Heart left ventricle (tissue), 16 donors: Measurements from ENCODE around the gene CACNB2. TPM values are rescaled to one million over a fixed set of nuclear protein-coding genes. Genes with fewer than 3 reads are reported as not detected.

Source experiments
- ATAC-seq, 4 donors: fragments of 200-7000 bp; cut with Tn5 transposase; one replicate each; pipeline ENCODE4 v1.9.1; 2020 to 2022; ENCODE audit warnings: moderate library complexity in 4 of 4, mild to moderate bottlenecking in 3 of 4, moderate number of reproducible peaks in 1 of 4
- DNase-seq, 5 donors: peaks; one replicate each; pipeline ENCODE4 v3.0.0-alpha.2; 2020
- H3K27ac ChIP-seq, 12 donors: fragments of 200-600 bp; sonication (generic) in 4 of 12; one replicate each; pipeline versions ENCODE4 v1.5.0 to v1.8.0; 2016 to 2022; ENCODE audit warnings: mild to moderate bottlenecking in 2 of 12
- H3K27me3 ChIP-seq, 9 donors: fragments of 200-600 bp; sonication (generic) in 2 of 9; one replicate each; pipeline versions ENCODE4 v1.5.1 to v1.8.0; 2016 to 2022; ENCODE audit warnings: mild to moderate bottlenecking in 3 of 9
- H3K36me3 ChIP-seq, 9 donors: fragments of 200-600 bp; sonication (generic) in 2 of 9; one replicate each; pipeline versions ENCODE4 v1.5.0 to v1.8.0; 2018 to 2022; ENCODE audit warnings: mild to moderate bottlenecking in 2 of 9
- H3K4me1 ChIP-seq, 12 donors: fragments of 200-600 bp; sonication (generic) in 4 of 12; one replicate each; pipeline versions ENCODE4 v1.5.0 to v1.8.0; 2016 to 2022; ENCODE audit warnings: mild to moderate bottlenecking in 3 of 12
- H3K4me3 ChIP-seq, 12 donors: fragments of 200-600 bp; sonication (generic) in 4 of 12; one replicate each; pipeline versions ENCODE4 v1.5.0 to v1.8.0; 2017 to 2022; ENCODE audit warnings: mild to moderate bottlenecking in 9 of 12, moderate library complexity in 4 of 12
- H3K9me3 ChIP-seq, 12 donors: fragments of 200-600 bp; sonication (generic) in 4 of 12; one replicate each; pipeline versions ENCODE4 v1.5.0 to v1.8.0; 2016 to 2022; ENCODE audit warnings: mild to moderate bottlenecking in 1 of 12
- CTCF ChIP-seq, 12 donors: fragments of 200-600 bp; sonication (generic) in 4 of 12; IDR thresholded peaks; one replicate each; pipeline versions ENCODE4 v1.5.0 to v1.8.0; 2018 to 2022; ENCODE audit warnings: antibody characterized with exemption in 12 of 12, mild to moderate bottlenecking in 5 of 12
- POLR2A ChIP-seq, 2 donors: fragments of 450-650 bp; IDR thresholded peaks; one replicate each; pipeline ENCODE4 v1.6.1; 2017; ENCODE audit warnings: antibody characterized with exemption in 2 of 2, mild to moderate bottlenecking in 2 of 2, moderate library complexity in 2 of 2
- WGBS, 4 donors: extraction: QIAGEN DNeasy Blood & Tissue Kit in 2 of 4; methylation state at CpG; one replicate each; pipeline versions ENCODE4 v1.1.5 to v1.1.7; 2013 to 2018; 5-methylcytosine and 5-hydroxymethylcytosine counted together
- intact Hi-C, 10 donors: fragments of 100-400 bp; cut with DNase I; formaldehyde crosslinking; loops; one replicate each; pipeline versions ENCODE4 v1.11.1 to v1.14.2; 2022
- polyA plus RNA-seq, 2 donors: library from polyadenylated mRNA; stranded (reverse); fragments of 200-250 nt; gene quantifications; one replicate each; pipeline ENCODE4 v1.2.3, GENCODE V29; 2013
- total RNA-seq, 9 donors: library from RNA; depleted of rRNA in 2 of 9; stranded (reverse); fragments of >200 nt in 2 of 9; fragmentation: NEBNext Ultra II Directional in 3 of 9; extraction: Animal tissue kit (Norgen Biotek cat#: 25700) in 3 of 9; gene quantifications; one replicate each; pipeline versions ENCODE4 v1.1.0 to v1.2.4, GENCODE V29; 2016 to 2023
- donor health status: ischemic (EF 13 %, LVEDD 7.1; RV severe dilation, severe dysfunction).
- donor health status: healthy with polysubstance abuse.
- donor health status: DM: no; HTN: yes; CAD: no.
- donor health status: DM: no; HTN: no; CAD: no.
- donor health status: ischemic (EF 25% LVEDD 6.9; RV normal size, moderate dysfunction).
- donor health status: ischemic (EF 25% LVEDD 5.7; RV mildly dilated, moderate dysfunction).
- donor health status: healthy.
- donor health status: DM: yes; HTN: yes; CAD: no.
- donor health status: ischemic (EF 35%, LVEDD 5.7; RV mildly dilated, moderate dysfunction).
- donor health status: nonischemic (EF 11% LVEDD 7.7; RV severe dilation, severe dysfunction).
- donor health status: DM: yes; HTN: yes; CAD: no.
- donor health status: PGD.
- donor health status: ischemic (EF 29% LVEDD 5.4; RV normal size, mild dysfunction).
- donor health status: nonischemic (EF 23%, LVEDD 6.1; RV moderate dilation, normal function).

Gene CACNB2
- total and polyA plus RNA-seq, 11 donors, result 11.4 to 63.2 (median 33.2) TPM

DNA sequence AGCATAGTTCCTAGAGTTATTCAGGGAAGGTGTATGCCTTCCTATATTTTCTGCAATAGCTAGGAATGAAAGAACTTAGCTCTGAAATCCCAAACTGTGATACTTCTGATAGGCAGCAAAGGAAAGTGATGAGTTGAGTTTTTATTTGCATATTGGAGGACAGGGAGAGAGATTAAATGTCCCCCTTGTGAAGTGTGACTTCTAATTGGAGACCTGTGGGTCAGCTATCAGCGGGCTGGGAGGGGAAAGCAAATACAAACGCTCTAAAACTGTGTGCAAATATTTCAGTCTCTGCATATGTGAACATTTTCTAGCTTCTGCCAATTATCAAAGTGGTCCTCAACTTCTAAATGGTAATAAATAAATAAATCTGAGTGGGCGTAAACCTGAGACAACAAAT, 203.3 kb downstream of the CACNB2 start:
- ATAC-seq, result peak in 3 of 4 donors; percentile 31 to 42 (median 39)
- TF ChIP-seq POLR2A (IDR thresholded peaks at IDR 0.05), result no peak
- no peak for TF ChIP-seq CTCF (IDR thresholded peaks at IDR 0.05)
- Histone ChIP-seq H3K27me3 (no peaks in the 10 kb centered on the region), H3K36me3 (peaks cover 0 to under 1% (median 0%) of the 10 kb centered on the region in 9 donors), H3K4me1 (peaks cover 0 to 10% (median 0%) of the 10 kb centered on the region in 12 donors), H3K4me3 (peak overlapping the region in 9 of 12 donors; percentile 54 to 75 (median 61)), H3K9me3 (no peaks in the 10 kb centered on the region), H3K27ac (peak overlapping the region in 11 of 12 donors; percentile 22 to 89 (median 68))
- WGBS, 4 donors, result 45 to 52% (median 49%) methylated on average over 3 of the region's 3 CpGs
- intact Hi-C loops, result loop anchor here in 4 of 10 donors (5.0 to 10.0 kb wide), 7 partner anchors 64 to 314 kb away; partner anchors contain the start of genes ARL5B (in 2 of the 4) and NSUN6 (in 1 of the 4)
- no peak for DNase-seq

DNA sequence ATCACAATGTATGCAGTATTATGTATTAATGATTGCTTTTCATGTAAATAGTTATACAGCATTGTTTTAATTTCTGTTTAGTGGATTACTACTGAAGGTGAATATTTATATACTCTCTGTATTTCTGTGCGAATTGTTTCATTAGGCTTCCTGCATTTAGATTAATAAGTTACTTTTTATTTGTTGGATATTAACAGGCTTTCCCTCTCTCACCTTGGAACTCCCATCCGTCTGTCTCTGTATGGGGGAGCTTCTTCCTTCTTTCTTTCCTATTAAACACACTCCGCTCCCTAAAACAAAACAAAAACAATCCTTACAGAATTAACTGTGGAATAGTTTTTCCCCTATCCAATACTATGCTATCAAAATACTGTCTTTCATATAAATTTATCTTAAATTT, 205.1 kb downstream of the CACNB2 start:
- DNase-seq (no peak), ATAC-seq (no peak)
- Histone ChIP-seq H3K27ac (peak overlapping the region in 10 of 12 donors; percentile 14 to 89 (median 60)), H3K9me3 (no peaks in the 10 kb centered on the region), H3K4me1 (peaks cover 0 to 10% (median 0%) of the 10 kb centered on the region in 12 donors), H3K4me3 (peak overlapping the region in 7 of 12 donors; percentile 1 to 31 (median 11)), H3K36me3 (peaks cover 0 to 2% (median 0%) of the 10 kb centered on the region in 9 donors), H3K27me3 (no peaks in the 10 kb centered on the region)
- TF ChIP-seq CTCF (IDR thresholded peaks at IDR 0.05), result no peak
- TF ChIP-seq POLR2A (IDR thresholded peaks at IDR 0.05), result no peak
- 51 to 68% (median 62%) methylated on average over 3 of the region's 3 CpGs for WGBS, 4 donors
- intact Hi-C loops, result loop anchor here in 3 of 10 donors (10.0 kb wide), 3 partner anchors 119 to 309 kb away; partner anchors contain the start of genes ARL5B (in 1 of the 3) and NSUN6 (in 1 of the 3)

- DNase-seq (no peak), ATAC-seq (peak in 3 of 4 donors; percentile 16 to 39 (median 31))
- WGBS, 4 donors, result 39 to 55% (median 52%) methylated on average over 6 of the region's 6 CpGs
- H3K36me3 ChIP-seq, result peaks cover 0 to 2% (median 0%) of the 10 kb centered on the region in 9 donors
- no peak for TF ChIP-seq POLR2A (IDR thresholded peaks at IDR 0.05)
- no peak for TF ChIP-seq CTCF (IDR thresholded peaks at IDR 0.05)
- H3K9me3 ChIP-seq, result no peaks in the 10 kb centered on the region
- H3K27me3 ChIP-seq, result no peaks in the 10 kb centered on the region
- intact Hi-C loops, result loop anchor here in 1 of 10 donors (5.0 kb wide), 1 partner anchor 112 kb away; no protein-coding TSS in a partner anchor
- H3K4me1 ChIP-seq, result peaks cover 0 to 24% (median 2%) of the 10 kb centered on the region in 12 donors
- peak overlapping the region in 10 of 12 donors; percentile 1 to 65 (median 55) for H3K27ac ChIP-seq
- H3K4me3 ChIP-seq, result no peak overlapping the region
Observed at GRCh38 chr10:18350340-18350739, 210.1 kb downstream of the CACNB2 start.

- Histone ChIP-seq H3K27ac (peak overlapping the region in 11 of 12 donors; percentile 1 to 65 (median 50)), H3K4me3 (peak overlapping the region in 2 of 12 donors; percentile 4 to 24), H3K27me3 (no peaks in the 10 kb centered on the region), H3K36me3 (peaks cover 0 to 2% (median 0%) of the 10 kb centered on the region in 9 donors), H3K4me1 (peaks cover 0 to 19% (median 2%) of the 10 kb centered on the region in 12 donors), H3K9me3 (no peaks in the 10 kb centered on the region)
- intact Hi-C loops, result loop anchor here in 1 of 10 donors (5.0 kb wide), 1 partner anchor 111 kb away; no protein-coding TSS in a partner anchor
- 36 to 46% (median 40%) methylated on average over 2 of the region's 2 CpGs for whole genome bisulfite sequencing, 4 donors
- no peak for TF ChIP-seq POLR2A (IDR thresholded peaks at IDR 0.05)
- no peak for TF ChIP-seq CTCF (IDR thresholded peaks at IDR 0.05)
- no peak for DNase-seq
- no peak for ATAC-seq
Observed at GRCh38 chr10:18351421-18351820, 211.2 kb downstream of the CACNB2 start.
